Panc1 (cell line): ENCODE measurements around the gene SRMS. TPM values are rescaled to one million over a fixed set of nuclear protein-coding genes. Genes with fewer than 3 reads are reported as not detected.

Experiments used
- ATAC-seq: fragments of 200-7000 bp; cut with Tn5 transposase; 2 replicates; pipeline ENCODE4 v1.9.1; 2020; ENCODE audit warnings: mild to moderate bottlenecking, moderate library complexity
- BruUV-seq: library from RNA; stranded (reverse); fragments of 400-500 nt; replicated peaks from 2 replicates; lab custom pipeline; 2021; lab: Mats Ljungman, UMichigan
- CTCF ChIA-PET: fragments of 300-600 bp; sonication (Branson Sonifier 250); formaldehyde crosslinking; loops from one replicate; lab custom pipeline; 2022; ENCODE audit warnings: antibody characterized with exemption; lab: Charles Lee
- POLR2A ChIA-PET: fragments of 300-600 bp; sonication (Branson Sonifier 250); formaldehyde crosslinking; loops from one replicate; lab custom pipeline; 2022; ENCODE audit warnings: antibody characterized with exemption; lab: Charles Lee
- DNase-seq: peaks from one replicate; pipeline ENCODE4 v3.0.0-alpha.2; 2010; ENCODE audit warnings: low read depth, low spot score
- H3K27ac ChIP-seq: 2 replicates; pipeline ENCODE4 v1.5.1; 2011; ENCODE audit warnings: mild to moderate bottlenecking, low read length, inconsistent platforms
- H3K27me3 ChIP-seq: fragments of 200-500 bp; sonication (Bioruptor generic); 2 replicates; pipeline ENCODE4 v1.6.0; 2014; ENCODE audit warnings: low read length, inconsistent platforms; ENCODE audit not compliant: control insufficient read depth, insufficient read depth
- H3K36me3 ChIP-seq: fragments of 200-500 bp; sonication (Bioruptor generic); 2 replicates; pipeline ENCODE4 v1.5.1; 2014; ENCODE audit warnings: inconsistent platforms, mild to moderate bottlenecking, low read length, moderate library complexity; ENCODE audit not compliant: control insufficient read depth, insufficient read depth
- H3K4me1 ChIP-seq: 2 replicates; pipeline ENCODE4 v1.5.1; 2011; ENCODE audit warnings: inconsistent platforms, mild to moderate bottlenecking, low read length, moderate library complexity; ENCODE audit not compliant: control insufficient read depth, insufficient read depth
- H3K4me3 ChIP-seq, 2 experiments: 2 replicates each; pipeline ENCODE4 v1.5.1; 2011 to 2012; ENCODE audit warnings: low read depth in 2 of 2, low read length in 2 of 2, mild to moderate bottlenecking in 2 of 2, inconsistent platforms in 1 of 2, moderate library complexity in 1 of 2
- H3K9me3 ChIP-seq: fragments of 200-500 bp; sonication (Bioruptor generic); 2 replicates; pipeline ENCODE4 v1.5.1; 2014; ENCODE audit warnings: low read depth, mild to moderate bottlenecking, inconsistent platforms, low read length, moderate library complexity; ENCODE audit not compliant: control insufficient read depth, insufficient read depth
- CTCF ChIP-seq: fragments of 450-650 bp; IDR thresholded peaks from 2 replicates; pipeline ENCODE4 v1.5.1; 2017; ENCODE audit warnings: mild to moderate bottlenecking
- POLR2AphosphoS5 ChIP-seq: IDR thresholded peaks from 2 replicates; pipeline ENCODE4 v1.6.1; 2012; ENCODE audit warnings: mild to moderate bottlenecking, low read depth, low read length, moderate library complexity
- SIN3A ChIP-seq: IDR thresholded peaks from 2 replicates; pipeline ENCODE4 v1.6.1; 2012; ENCODE audit warnings: low read depth, mild to moderate bottlenecking, low read length, moderate library complexity, borderline replicate concordance; ENCODE audit not compliant: insufficient read depth
- TCF7L2 ChIP-seq: IDR thresholded peaks from 2 replicates; pipeline ENCODE4 v1.6.1; 2011; ENCODE audit warnings: mild to moderate bottlenecking, low read depth, low read length, inconsistent platforms
- in situ Hi-C: cut with HindIII; loops from 2 replicates; pipeline ENCODE4 v1.10.0; 2016; ENCODE audit warnings: low sequenced_read_pairs, low pct_unique_long_range_greater_than_20kb
- intact Hi-C: fragments of 100-400 bp; cut with micrococcal nuclease; formaldehyde crosslinking; loops from one replicate; pipeline ENCODE4 v1.10.0; 2022; ENCODE audit not compliant: unreplicated experiment
- total RNA-seq: library from RNA; stranded (reverse); gene quantifications from one replicate; pipeline ENCODE4 v1.2.1, GENCODE V29; 2021; ENCODE audit not compliant: unreplicated experiment
- TF ChIP-seq, protein P1 (sequence below), 2 experiments: IDR thresholded peaks; 2 replicates each; pipeline ENCODE4 v1.6.1; 2011 to 2012; ENCODE audit warnings: low read depth in 2 of 2, control low read depth in 1 of 2, low read length in 1 of 2, mild to moderate bottlenecking in 1 of 2, moderate library complexity in 1 of 2; ENCODE audit not compliant: insufficient read depth in 1 of 2

The SRMS gene
- total RNA-seq, 1 experiment from 2014 or later: not detected

DNA sequence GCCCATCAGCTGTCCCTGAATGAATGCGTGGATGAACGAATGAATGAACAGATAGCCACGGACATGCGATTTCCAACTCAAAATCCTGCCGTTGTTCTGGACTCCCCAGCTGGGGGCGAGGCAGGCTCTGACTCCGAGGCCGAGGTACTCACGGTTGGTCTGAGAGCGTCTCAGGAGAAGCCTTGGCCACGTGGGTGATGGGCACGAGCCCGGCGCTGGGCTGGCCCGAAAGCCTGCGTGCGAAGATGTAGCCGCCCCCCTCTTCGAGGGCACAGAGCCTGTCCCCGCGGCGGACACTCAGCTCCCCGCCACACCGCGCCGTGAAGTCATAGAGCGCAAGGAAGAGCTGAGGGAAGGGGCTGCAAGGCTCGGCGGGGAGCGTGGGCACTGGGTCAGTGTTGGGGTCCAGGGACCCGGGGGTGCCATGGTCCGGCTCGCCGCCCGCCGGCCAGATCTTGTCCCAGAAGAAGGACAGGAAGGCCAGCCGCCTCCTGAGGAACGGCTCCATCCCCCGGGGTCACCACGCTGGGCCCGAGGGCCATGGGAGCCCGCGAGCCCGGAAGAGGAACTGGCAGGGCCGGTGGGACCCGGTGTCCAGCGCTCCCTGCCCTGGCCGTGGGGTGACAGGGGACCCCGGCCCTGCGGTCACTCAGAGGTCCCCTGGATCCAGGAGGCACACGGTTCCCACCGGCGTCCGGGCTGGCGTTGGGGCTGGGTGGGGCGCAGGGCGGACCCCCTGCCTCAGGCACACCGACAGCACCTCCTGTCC is 409 bp downstream of the SRMS start:
- no peak for DNase-seq
- in situ Hi-C loops (no loop called here), intact Hi-C loops (no loop called here)
- CTCF ChIA-PET: no interaction called here
- no peak for TF ChIP-seq TCF7L2
- TF ChIP-seq SIN3A: no peak
- no peak for TF ChIP-seq POLR2AphosphoS5
- no peak for TF ChIP-seq CTCF
- TF ChIP-seq, protein P1, sequence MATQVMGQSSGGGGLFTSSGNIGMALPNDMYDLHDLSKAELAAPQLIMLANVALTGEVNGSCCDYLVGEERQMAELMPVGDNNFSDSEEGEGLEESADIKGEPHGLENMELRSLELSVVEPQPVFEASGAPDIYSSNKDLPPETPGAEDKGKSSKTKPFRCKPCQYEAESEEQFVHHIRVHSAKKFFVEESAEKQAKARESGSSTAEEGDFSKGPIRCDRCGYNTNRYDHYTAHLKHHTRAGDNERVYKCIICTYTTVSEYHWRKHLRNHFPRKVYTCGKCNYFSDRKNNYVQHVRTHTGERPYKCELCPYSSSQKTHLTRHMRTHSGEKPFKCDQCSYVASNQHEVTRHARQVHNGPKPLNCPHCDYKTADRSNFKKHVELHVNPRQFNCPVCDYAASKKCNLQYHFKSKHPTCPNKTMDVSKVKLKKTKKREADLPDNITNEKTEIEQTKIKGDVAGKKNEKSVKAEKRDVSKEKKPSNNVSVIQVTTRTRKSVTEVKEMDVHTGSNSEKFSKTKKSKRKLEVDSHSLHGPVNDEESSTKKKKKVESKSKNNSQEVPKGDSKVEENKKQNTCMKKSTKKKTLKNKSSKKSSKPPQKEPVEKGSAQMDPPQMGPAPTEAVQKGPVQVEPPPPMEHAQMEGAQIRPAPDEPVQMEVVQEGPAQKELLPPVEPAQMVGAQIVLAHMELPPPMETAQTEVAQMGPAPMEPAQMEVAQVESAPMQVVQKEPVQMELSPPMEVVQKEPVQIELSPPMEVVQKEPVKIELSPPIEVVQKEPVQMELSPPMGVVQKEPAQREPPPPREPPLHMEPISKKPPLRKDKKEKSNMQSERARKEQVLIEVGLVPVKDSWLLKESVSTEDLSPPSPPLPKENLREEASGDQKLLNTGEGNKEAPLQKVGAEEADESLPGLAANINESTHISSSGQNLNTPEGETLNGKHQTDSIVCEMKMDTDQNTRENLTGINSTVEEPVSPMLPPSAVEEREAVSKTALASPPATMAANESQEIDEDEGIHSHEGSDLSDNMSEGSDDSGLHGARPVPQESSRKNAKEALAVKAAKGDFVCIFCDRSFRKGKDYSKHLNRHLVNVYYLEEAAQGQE (IDR thresholded peaks at IDR 0.05; ENCODE audit: insufficient read depth in 1 of 2, low read depth in 2 of 2, low read length in 1 of 2): no peak
- BruUV-seq: no TSS peak
- H3K27me3 ChIP-seq: no peaks in the 10 kb centered on the region
- H3K9me3 ChIP-seq: no peaks in the 10 kb centered on the region
- H3K27ac ChIP-seq: no peak overlapping the region
- H3K4me1 ChIP-seq: peaks cover 10% of the 10 kb centered on the region; the same call in 1 of the 2 replicates
- no peak overlapping the region for H3K4me3 ChIP-seq
- H3K36me3 ChIP-seq: no peaks in the 10 kb centered on the region
- POLR2A ChIA-PET: no interaction called here
- ATAC-seq: no peak

DNA sequence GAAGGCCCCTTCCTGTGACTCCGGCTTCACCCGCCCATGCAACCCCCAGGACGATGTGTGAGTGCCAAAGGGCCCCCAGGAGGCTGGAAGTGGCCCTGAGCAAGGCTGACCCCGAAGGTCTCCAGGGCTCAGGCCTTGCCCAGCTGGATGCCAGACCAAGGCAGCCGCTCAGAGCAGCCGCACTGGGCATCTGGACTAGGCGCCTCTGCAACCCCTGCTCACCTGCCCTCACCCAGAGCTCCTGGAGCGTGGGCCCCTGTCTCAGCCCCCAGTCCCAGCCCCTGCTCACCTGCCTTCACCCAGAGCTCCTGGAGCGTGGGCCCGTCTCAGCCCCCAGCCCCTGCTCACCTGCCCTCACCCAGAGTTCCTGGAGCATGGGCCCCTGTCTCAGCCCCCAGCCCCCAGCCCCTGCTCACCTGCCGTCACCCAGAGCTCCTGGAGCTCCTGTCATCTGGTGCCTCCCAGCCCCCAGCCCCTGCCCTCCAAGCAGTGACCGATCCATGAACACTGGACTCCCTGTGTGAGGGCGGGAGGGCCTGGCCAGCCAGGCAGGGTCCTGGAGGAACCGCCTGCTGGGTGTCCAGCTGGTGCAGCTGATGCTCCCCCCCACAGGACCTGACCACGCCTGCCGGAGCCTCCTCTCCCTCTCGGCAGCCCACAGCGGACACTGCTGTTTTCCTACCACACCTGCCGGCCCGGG is 1.1 kb downstream of the SRMS start:
- H3K27ac ChIP-seq: no peak overlapping the region
- in situ Hi-C loops: no loop called here
- POLR2A ChIA-PET: interaction anchor here (0.5 kb wide), 1 partner anchor 19 kb away, joined by 4 read pairs; no protein-coding TSS in a partner anchor

More for the DNA sequence above, 1.1 kb downstream of the SRMS start:
- no TSS peak for BruUV-seq
- DNase-seq (no peak), ATAC-seq (no peak)
- TF ChIP-seq, protein P1 (IDR thresholded peaks at IDR 0.05; ENCODE audit: insufficient read depth in 1 of 2, low read depth in 2 of 2, low read length in 1 of 2): no peak
- TF ChIP-seq SIN3A: no peak
- no peak for TF ChIP-seq TCF7L2
- no peak for TF ChIP-seq POLR2AphosphoS5
- no peak for TF ChIP-seq CTCF
- Histone ChIP-seq H3K9me3 (no peaks in the 10 kb centered on the region), H3K27me3 (no peaks in the 10 kb centered on the region), H3K4me3 (no peak overlapping the region), H3K36me3 (no peaks in the 10 kb centered on the region), H3K4me1 (peaks cover 10% of the 10 kb centered on the region; the same call in 1 of the 2 replicates)
- intact Hi-C loops: no loop called here
- CTCF ChIA-PET: no interaction called here
